HL-60 (cell line): ENCODE data around the gene HCN2.

ENCODE experiments used
- DNase-seq, 2 experiments: peaks; one replicate each; pipeline ENCODE4 v3.0.0-alpha.2; 2010 to 2020; ENCODE audit warnings: low read depth in 1 of 2, low spot score in 1 of 2
- H3K27ac ChIP-seq: fragments of 250-450 bp; sonication (Bioruptor Pico); replicated peaks from 2 replicates; pipeline ENCODE4 v1.5.1; 2020; ENCODE audit warnings: mild to moderate bottlenecking, moderate library complexity
- H3K27me3 ChIP-seq: fragments of 250-450 bp; sonication (Bioruptor Pico); 2 replicates; pipeline ENCODE4 v1.5.1; 2021; ENCODE audit warnings: mild to moderate bottlenecking, moderate library complexity; ENCODE audit not compliant: insufficient read depth, poor library complexity, severe bottlenecking
- H3K4me3 ChIP-seq: replicated peaks from 2 replicates; pipeline ENCODE4 v1.5.1; 2011; ENCODE audit warnings: mild to moderate bottlenecking, control low read depth, low read length; ENCODE audit not compliant: insufficient read depth
- GABPA ChIP-seq: IDR thresholded peaks from 2 replicates; pipeline ENCODE4 v1.6.1; 2012; ENCODE audit warnings: low read depth
- POLR2AphosphoS5 ChIP-seq: IDR thresholded peaks from 2 replicates; pipeline ENCODE4 v1.6.1; 2012; ENCODE audit warnings: low read depth
- SPI1 ChIP-seq: IDR thresholded peaks from 2 replicates; pipeline ENCODE4 v1.6.1; 2012; ENCODE audit warnings: low read depth, mild to moderate bottlenecking, borderline replicate concordance
- TF ChIP-seq, protein P1 (sequence below): IDR thresholded peaks from one replicate; pipeline ENCODE4 v1.5.1; 2011; ENCODE audit warnings: low read length, control low read depth, inconsistent platforms; ENCODE audit not compliant: insufficient read depth
- TF ChIP-seq, protein P2 (sequence below): IDR thresholded peaks from 2 replicates; pipeline ENCODE4 v1.6.1; 2012; ENCODE audit warnings: low read depth; ENCODE audit not compliant: insufficient replicate concordance

The HCN2 gene

DNA sequence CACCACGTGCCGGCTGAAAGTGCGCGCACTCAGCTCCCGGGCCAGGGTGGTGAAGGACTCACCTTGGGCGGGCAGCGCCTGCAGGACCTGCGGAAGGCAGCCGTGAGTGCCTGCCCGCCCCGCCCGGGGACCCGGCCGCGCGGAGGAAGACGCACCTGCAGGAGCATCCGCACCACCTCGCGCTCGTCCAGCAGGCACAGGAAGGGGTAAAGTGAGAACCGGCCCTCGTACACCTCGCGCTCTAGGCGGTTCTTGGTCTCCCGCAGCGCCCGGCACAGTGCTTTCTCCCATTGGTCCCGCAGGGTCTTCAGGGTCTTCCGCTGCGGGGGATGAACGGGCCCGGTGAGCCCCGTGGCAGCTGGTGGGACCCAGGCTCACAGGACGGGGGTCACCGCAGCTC lies 33.0 kb downstream of the HCN2 start:
- no peak for DNase-seq
- TF ChIP-seq POLR2AphosphoS5 (no peak), GABPA (no peak), SPI1 (no peak)
- TF ChIP-seq, protein P1, sequence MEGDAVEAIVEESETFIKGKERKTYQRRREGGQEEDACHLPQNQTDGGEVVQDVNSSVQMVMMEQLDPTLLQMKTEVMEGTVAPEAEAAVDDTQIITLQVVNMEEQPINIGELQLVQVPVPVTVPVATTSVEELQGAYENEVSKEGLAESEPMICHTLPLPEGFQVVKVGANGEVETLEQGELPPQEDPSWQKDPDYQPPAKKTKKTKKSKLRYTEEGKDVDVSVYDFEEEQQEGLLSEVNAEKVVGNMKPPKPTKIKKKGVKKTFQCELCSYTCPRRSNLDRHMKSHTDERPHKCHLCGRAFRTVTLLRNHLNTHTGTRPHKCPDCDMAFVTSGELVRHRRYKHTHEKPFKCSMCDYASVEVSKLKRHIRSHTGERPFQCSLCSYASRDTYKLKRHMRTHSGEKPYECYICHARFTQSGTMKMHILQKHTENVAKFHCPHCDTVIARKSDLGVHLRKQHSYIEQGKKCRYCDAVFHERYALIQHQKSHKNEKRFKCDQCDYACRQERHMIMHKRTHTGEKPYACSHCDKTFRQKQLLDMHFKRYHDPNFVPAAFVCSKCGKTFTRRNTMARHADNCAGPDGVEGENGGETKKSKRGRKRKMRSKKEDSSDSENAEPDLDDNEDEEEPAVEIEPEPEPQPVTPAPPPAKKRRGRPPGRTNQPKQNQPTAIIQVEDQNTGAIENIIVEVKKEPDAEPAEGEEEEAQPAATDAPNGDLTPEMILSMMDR, result no peak
- TF ChIP-seq, protein P2, sequence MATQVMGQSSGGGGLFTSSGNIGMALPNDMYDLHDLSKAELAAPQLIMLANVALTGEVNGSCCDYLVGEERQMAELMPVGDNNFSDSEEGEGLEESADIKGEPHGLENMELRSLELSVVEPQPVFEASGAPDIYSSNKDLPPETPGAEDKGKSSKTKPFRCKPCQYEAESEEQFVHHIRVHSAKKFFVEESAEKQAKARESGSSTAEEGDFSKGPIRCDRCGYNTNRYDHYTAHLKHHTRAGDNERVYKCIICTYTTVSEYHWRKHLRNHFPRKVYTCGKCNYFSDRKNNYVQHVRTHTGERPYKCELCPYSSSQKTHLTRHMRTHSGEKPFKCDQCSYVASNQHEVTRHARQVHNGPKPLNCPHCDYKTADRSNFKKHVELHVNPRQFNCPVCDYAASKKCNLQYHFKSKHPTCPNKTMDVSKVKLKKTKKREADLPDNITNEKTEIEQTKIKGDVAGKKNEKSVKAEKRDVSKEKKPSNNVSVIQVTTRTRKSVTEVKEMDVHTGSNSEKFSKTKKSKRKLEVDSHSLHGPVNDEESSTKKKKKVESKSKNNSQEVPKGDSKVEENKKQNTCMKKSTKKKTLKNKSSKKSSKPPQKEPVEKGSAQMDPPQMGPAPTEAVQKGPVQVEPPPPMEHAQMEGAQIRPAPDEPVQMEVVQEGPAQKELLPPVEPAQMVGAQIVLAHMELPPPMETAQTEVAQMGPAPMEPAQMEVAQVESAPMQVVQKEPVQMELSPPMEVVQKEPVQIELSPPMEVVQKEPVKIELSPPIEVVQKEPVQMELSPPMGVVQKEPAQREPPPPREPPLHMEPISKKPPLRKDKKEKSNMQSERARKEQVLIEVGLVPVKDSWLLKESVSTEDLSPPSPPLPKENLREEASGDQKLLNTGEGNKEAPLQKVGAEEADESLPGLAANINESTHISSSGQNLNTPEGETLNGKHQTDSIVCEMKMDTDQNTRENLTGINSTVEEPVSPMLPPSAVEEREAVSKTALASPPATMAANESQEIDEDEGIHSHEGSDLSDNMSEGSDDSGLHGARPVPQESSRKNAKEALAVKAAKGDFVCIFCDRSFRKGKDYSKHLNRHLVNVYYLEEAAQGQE, result no peak
- Histone ChIP-seq H3K27ac (no peak overlapping the region), H3K4me3 (no peak overlapping the region), H3K27me3 (no peaks in the 10 kb centered on the region)

DNA sequence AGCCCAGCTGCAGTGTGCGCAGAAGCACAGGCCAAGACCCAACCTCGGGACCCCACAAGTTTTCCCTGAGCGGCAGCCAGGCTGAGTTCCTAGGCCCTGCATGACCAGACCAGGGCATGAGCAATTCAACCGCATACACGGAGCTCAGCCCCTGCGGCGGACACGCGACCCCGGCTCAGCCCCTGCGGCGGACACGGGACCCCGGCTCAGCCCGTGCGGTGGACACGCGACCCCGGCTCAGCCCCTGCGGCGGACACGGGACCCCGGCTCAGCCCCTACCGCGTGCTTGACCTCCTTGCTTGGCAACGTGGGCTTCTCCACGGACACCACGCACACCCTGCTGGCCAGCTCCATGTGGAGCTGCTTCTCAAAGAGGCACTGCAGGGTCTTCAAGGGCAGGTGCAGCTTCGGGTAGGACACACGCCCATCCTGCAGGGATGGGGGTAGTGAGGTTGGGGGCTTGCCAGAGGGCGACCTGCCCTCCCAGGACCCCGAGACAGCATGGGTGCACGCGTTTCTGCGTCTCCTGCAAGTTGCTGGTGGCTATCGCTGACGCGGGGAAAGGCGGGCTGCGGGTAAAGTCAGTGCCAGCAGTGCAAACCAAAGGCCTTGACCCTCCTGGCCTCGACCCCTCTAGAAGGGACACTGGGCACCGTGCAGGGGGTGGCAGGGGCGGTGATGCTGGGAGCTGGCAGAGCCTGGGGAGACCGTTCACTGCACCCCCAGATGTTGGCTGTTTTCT lies 33.7 kb downstream of the HCN2 start:
- no peak for DNase-seq
- no peak overlapping the region for H3K27ac ChIP-seq
- TF ChIP-seq SPI1 (no peak), POLR2AphosphoS5 (no peak), GABPA (no peak)
- TF ChIP-seq, protein P2, result no peak
- TF ChIP-seq, protein P1, result no peak
- H3K27me3 ChIP-seq, result no peaks in the 10 kb centered on the region
- no peak overlapping the region for H3K4me3 ChIP-seq

DNA sequence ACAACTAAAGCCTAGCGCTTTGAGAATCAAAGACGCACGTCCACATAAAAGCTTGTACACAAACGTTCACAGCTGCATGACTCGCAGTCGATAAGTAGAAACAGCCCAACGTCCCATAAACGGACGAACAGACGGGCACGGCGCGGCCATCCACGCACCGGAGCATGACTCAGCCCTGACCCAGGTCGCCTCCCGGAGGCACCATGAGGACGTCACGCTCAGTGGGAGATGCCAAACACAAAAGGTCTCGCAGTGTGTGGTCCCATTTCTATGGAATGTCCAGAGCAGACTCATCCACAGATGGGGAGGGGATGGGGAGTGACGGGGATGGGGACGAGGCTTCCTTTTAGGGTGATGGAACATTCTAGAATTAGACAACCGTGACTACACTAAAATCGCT lies 34.3 kb downstream of the HCN2 start:
- DNase-seq, result no peak
- Histone ChIP-seq H3K27ac (no peak overlapping the region), H3K4me3 (no peak overlapping the region), H3K27me3 (no peaks in the 10 kb centered on the region)
- TF ChIP-seq POLR2AphosphoS5 (no peak), GABPA (no peak), SPI1 (no peak)
- TF ChIP-seq, protein P2, result no peak
- TF ChIP-seq, protein P1, result no peak
